Measurements from ENCODE around the gene GIT1.
A peak's percentile ranks its signal among the peaks of the same experiment; 100 is the strongest.

GIT1 gene

GRCh38 chr17:29592850-29593551 is 3.6 kb upstream of the GIT1 start, which contains the start of gene ANKRD13B:
ANKRD13B (plus strand) TSS chr17:29593132; CDS start chr17:29593622, 490 bp downstream.
- DNase-seq: peak; percentile 72

- DNase-seq: peak; percentile 92
Observed at GRCh38 chr17:29591737-29592608, 2.5 kb upstream of the GIT1 start.

- DNase-seq: no peak
Observed at GRCh38 chr17:29591146-29591736, 1.8 kb upstream of the GIT1 start.

DNA sequence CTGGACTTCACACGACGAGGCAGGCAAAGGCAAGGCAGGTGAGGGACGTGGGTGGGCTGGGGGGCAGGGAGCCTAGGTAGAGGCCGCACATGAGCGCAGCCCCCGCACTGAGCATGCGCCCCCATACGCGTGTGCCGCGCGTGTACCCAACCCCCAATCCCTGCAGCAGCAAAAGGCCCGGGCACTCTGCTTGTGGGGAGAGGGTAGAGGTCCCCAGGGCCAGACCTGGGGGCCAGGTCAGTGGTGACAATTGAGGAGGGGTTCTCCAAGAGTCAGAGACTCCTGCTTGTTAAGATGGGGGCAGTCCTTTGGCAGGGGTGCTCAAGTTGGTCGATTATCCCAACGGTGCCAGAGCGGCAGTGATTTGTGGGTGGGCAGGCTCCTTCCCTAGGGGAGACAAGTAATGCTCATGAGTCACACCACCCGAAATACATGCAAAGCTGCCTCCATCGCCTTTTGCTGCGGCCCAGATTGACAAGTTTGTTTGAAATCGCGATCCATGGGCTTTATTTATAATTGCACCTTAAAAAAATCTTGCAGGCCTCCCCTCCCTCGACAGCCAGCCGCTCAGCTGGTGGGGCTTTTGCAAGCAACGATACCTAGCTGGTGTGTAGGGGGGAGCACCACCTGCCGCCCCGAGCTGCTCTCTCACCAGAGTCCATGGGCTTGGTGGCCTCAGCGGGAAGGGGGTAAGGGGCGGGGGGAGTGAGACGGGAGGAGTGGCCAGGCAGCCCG is 1.1 kb upstream of the GIT1 start:
- DNase-seq: peak; percentile 63

DNA sequence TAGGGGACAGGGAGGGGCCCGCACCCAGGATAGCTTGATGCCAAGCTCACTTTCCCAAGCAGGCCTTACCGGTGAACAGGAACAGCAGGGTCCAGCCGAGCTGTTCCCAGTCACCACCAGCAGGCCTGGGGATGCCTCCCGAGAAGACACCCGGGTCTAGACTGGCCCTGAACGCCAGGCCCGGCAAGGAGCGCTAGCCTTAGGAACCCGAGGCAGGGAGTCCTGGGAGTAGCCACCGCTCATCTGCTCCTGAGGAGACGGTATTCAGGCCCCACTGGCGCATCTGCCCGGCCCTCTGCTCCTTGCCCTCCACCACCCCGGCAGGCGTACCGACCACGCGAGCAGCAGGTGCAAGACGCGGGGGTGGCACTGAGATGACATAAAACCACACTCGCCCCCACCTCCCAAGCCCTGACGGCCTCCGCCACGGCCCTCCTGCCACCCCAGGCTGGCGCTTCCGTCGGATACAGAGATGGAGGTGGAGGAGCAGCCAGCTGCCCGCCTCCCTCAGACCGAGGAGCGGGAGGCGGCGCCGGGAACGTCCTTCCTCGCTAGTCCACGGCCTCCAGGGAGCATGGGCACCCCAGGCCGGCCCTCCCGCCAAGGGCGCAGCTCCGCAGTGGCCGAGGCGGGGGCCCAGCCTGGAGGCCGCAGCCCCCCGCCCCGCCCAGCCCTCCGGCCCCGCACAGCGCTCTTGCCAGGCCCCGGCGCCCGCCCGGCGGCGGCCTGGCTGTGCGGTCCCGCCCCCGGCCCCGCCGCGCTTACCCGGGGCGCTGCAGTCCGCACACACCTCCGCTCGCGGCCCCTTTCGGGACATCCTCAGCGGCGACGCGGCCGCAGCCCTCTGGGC is 661 bp downstream of the GIT1 start:
- DNase-seq: no peak

DNA sequence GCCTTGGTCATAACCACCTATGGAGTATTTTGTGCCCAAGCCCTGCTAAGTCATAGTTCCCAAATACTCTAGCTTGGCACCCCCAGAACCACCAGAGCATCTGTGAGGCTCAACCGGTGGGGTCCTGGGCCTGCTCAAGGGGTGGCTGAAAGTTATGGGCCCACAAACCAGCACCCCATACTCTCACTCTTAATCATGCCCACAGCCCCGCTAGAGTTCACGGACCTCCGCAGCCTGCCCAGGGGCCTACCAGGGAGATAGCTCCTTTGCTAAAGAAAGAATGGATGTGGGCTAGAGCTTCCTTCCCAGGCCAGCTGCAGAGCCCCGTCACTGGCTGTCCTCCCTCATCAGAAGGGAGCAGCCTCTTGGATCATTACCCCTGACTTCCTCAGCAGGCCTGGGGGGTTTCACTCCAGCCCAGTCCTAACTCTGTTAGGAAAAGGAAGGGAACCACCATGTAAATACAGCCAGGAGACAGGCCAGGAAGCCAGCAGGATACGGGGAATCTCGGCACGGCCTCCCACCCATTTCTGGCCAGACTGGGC is 1.4 kb downstream of the GIT1 start:
- no peak for DNase-seq

DNA sequence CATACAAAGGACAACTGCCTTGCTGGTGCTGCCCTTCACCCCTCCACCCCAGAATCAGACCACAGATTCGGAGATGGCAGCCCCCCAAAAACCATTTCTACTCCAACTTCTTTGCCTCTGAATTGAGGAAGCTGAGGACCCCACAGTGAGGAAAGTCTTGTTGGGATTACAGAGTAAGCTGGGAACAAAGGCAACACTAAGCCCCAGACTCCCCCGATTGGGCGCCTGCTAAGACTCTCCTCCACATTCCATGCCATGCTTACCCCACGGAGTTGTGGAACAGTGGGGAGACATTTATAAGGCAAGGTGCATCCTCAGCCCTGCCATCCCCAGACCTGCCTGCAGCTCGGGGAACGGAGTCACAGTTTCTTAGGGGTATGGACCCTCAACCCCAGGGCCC is 1.9 kb downstream of the GIT1 start:
- DNase-seq: no peak

DNA sequence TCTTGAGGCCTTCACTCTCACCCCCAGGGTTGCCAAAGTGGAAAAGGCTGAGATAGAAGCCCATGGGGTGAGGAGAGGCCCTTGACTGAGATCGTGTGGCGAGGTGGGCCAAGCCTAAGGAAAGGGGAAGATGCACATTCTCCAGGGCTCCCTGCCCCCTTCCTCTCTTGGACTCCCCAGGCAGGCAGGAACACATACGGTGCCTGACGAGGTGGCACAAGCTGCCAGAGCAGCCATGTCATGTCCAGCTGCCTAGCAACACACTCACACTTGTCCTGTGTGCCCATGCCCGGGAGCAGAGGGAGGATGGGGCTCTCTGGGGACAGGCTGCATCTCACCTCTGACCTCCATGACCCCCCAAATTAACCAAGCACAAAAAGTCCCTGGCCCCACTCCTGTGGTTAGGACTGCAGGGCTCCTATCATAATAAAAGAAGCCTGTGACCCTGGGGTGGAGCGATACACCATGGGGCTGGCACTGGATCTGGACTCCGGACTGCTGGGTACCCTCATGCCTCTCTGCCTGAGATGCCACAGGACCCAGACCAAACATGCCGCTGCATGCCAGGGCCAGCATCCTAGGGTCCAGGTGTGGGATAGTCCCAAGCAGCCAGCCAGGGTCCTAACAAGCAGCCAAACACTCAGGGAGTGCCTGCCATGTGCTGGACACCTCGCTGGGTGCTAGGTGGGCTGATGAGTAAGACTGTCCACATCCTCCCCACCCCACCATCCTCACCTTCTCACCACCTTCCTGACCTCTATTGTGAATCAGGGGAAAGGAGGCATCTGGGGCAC is 2.6 kb downstream of the GIT1 start:
- DNase-seq: no peak

DNA sequence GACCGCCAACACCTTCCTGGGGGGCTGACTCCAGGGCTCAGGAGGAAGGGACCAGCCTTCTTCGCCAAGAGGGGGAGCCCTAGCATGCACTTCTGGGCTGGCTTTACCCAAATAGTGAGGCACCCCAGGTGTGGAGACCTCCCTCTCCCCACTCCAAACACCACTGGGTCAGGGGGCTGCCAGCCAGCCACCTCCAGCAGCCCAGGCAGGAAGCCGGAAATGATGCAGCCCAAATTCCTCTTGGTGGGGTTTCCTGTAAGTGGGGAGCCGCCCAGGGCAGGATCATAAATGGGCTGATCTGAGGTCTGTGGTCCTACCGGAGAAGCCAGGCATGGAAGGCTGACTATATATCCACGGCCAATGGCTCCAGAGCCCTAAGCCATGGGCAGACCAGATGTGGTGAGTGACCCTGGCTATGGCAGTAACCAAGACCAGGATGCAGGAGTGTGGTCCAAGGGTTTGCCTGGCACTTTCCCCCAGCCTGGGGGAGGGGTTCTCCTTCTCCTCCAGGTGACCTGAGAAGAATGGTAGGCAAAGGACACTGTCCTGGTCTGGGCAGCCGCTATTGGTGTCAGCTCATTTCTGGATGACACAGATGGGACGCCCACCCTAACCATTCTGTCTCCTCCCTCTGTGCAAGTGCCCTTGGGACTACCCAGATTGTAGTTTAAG is 4.2 kb downstream of the GIT1 start:
- no peak for DNase-seq

DNA sequence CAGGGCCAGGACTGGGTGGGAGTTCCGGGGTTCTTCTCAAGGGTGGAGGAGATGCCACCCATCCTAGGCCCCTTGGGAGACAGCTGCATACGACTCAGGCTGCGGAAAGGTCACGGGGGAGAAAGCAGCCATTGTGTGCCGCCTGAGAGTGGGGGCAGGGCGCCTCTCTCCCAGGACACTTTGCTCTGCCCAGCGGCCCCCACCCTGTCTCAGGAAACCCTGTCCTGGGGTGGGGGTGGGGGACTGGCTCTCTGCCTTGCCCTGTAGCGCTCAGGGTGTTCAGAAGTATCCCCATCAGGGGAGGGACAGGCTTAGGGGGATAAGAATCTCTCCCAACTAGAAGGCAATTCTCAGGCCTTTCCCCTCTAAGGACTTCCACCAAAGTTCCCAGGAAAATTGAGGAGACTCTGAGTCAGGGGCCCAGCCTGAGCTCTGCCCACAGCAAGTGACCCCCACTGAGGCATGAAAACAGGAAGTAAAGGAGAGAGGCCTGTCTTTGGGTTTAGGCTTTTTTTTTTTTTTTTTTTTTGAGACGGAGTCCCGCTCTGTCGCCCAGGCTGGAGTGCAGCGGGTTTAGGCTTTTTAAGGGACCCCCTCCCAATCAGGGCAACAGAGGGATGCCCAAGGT is 4.9 kb downstream of the GIT1 start:
- no peak for DNase-seq

GRCh38 chr17:29583324-29584248 is 5.9 kb downstream of the GIT1 start:
- DNase-seq: peak; percentile 16

- no peak for DNase-seq
Observed at GRCh38 chr17:29582772-29583171, 6.7 kb downstream of the GIT1 start.

DNA sequence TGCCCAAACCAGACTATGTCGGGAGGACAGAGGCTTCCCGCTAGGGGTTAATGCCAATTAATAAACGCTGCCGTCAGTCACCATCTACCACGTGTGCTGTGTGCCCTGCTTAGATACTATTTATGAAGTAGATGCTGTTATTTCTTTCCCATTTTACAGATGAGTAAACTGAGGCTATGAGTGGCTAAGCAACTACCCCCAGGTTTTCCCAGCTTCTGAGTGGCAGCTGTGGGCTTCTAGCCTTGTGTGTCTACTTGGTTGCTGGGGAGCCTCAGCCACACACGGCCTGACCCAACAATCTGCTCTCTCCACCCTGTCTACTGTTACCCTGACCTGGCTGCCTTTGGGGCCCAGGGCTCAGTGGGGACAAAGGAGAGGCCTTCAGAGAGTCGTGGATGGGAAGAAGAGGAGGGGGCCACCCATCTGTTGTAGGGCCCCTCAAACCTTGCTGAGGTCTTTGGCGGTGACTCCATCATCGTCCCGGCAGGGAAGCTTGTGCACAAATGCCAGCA is 7.1 kb downstream of the GIT1 start:
- no peak for DNase-seq

DNA sequence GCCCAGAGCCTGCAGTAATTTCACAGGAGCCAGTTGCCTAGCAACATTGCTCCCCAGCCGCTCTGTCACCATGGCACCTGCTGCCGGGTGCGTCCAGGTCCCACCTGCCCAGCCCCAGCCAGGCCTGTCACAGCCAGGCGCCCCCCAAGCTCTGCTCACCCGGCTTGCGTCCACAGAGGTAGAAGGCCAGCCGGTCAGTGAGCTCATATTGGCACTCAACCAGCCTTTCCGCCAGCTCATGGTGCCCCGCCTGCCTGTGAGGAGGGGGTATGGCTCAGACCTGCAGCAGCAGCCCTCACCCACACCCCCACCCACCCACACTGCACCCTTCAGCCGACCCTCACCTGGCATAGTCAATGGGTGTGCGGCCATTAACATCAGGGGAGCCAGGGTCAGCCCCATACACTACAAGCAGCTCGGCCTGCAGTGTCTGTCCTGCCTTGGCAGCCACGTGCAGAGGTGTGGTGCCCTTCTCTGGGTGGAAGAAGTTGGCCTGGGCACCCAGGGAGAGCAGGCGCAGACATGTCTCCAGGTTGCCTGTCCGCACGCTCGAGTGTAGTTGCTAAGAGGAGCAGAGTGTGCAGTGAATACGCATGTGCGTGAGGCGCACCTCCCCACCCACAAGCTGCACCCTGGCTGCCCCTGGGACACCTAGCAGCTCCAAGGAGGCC is 7.7 kb downstream of the GIT1 start:
- peak; percentile 16 for DNase-seq

GRCh38 chr17:29579866-29580771 is 9.3 kb downstream of the GIT1 start:
- DNase-seq: peak; percentile 61

- no peak for DNase-seq
Observed at GRCh38 chr17:29578626-29579485, 10.6 kb downstream of the GIT1 start.
